Effector CD4-positive, alpha-beta T cell (primary cell): ENCODE results near the gene GRPEL2.
A peak's percentile ranks its signal among the peaks of the same experiment; 100 is the strongest.

Source experiments
- DNase-seq: peaks from one replicate; pipeline ENCODE4 v3.0.0-alpha.2; 2020

Gene GRPEL2

DNA sequence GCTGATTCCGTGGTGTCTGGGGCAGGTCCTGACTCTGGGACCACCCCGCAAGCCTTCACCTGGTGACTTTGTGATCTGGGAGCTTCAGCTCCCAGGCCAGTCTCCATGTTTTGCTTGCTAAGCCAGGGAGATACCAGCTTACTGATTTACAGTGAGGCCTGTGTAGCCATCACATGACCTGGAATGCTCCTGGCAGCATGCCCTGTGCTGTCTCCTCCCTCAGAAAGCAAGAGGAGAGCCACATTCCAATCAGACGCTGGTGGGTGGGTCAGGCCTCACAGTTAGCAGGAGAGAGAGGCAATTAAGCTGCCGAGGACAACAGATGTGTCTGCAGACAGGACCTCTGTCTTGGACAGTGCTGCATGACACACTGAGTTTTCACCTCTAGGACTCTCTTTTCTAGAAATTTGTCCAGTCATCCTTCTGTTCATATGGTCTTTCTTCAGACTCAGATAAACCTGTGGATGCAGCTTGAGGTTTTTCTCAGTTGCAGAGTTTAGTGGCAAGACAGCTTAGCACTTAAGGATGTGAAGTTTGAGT lies 24.4 kb upstream of the GRPEL2 start:
- DNase-seq: no peak

DNA sequence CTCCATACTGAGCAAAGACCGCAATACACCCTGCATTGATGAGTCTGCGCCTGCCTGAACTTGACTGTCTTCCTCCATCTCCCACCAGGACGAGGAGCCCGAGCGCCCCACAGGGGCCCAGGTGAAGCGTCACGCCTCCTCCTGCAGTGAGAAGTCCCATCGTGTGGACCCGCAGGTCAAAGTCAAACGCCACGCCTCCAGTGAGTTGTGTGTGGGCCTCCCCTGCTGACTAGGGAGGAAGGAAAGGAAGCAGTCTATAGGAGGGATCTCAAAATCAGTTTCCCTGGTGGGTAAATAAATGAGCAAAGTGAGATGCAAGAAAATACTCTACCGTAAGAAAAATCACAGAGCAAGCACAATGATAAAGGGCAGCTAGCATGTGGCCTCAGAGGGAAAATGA lies 22.8 kb upstream of the GRPEL2 start:
- DNase-seq: no peak

DNA sequence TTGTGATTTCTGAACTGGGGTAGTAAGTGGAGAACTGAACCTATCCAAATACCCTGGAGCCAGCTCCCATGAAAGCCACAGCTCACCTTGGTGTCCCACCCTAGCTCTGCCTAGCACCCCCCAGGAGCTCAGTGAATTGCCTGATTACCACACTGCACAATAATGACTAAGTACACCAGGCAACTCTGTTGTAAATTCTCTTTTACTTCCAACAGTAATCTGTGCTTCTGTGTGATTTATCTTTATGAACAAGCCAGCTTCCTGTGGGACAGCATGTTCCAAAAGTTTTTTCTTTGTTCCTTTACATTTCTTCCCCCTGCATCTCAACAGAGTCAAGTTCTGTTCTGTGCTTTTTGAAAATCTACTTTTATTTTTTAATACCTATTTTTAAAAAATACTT lies 22.1 kb upstream of the GRPEL2 start:
- no peak for DNase-seq

DNA sequence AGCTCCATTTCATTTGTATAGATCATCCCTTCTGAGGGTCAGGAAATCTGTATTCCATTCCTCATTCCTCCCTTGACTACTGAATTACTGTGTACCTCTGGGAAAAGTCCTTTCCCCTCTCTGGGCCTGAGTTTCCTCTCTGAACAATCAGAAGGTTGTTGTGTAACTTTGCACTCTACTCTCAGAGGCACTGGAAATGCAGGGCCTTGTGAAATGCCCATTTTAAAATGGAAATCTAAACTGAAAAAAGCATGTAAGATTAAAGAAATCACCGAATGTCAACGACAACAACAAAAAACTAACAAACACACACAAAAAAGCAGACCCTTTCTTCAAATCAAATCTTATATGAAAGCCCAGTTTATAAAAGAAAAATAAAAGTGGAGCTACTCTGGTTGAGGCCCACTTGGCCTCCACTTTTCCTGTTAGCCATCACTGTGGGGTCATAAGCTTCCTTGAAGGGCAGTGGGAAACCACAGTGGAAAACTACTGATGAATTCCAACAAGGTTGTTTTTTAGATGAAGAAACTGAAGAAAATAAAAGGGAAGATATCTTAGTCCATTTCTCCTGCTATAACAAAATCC lies 21.6 kb upstream of the GRPEL2 start:
- DNase-seq: no peak

DNA sequence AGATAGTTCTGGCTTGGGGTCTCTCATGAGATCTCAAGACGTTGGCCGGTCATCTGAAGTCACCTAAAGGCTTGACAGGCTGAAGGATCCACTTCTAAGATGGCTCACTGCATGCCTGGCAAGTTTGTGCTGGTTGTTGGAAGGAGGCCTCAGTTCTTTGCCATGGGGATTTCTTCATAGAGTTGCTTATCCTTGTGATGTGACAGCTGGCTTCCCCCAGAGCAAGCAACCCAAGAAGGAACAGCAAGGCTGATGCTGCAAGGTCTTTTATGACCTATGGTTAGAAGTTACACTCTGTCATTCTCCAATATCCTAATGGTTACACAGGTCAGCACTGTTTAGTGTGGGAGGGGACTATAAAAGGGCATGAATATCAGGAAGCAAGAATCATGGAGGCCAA lies 20.7 kb upstream of the GRPEL2 start:
- no peak for DNase-seq

DNA sequence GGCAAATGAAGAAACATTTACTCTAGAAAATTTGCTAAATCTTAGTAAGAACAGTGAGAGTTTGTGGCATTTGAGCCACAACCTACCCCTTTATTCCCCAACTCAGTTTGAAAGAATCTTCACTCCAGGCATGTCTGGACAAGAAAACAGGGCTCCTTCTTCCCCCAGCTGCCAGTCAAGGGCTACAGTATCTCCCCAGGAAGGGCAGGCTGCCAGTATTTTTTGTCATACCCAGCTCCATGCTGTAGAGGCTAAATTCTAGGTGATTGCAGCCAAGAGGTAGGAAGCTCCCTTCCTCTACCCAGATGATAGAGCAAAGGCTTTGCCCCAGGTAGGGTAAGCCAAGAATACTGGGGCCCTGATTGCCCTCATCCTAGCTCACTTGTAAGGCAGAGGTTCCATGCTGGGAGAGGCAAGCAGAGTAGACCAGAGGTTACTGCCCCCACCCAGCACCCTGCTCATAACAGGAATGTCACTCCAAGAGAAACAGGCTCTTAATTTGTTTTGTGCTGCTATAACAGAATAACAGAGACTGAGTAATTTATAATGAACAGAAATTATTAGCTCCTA lies 20.0 kb upstream of the GRPEL2 start:
- no peak for DNase-seq

DNA sequence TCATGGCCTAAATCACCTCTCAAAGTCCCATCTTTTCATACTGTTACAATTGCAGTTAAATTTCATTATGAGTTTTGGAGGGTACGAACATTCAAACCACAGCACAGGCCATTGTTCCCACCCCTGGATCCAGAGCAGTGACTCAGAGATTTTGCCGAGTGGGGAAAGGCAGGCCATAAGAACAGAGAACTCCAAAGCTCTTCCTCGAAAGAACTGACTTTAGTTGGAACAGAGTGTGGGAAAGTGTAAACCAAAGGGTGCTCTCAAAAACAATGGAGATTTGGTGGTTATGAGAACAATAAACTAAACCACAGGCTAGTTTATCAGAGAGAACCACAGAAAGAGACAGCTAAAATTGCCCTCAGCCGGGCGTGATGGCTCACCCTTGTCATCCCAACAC lies 19.4 kb upstream of the GRPEL2 start:
- DNase-seq: no peak

DNA sequence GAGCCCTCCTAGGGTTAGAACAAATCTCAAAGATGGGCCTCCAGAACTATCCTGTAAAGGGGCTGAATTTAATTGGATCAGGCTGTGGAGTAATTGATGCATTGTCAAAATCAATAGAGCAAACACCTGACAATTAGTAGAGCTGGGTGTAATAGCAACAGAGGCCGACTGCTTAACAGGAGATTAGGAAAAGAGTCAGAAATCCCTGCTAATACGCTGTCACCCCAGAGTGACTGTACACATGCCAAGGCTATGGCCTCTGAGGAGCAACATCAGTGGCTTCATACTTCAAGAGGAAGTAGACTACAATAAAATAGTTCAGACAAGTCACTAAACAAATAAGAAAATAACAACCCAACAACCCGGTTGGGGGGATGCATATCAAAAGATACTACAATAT lies 18.7 kb upstream of the GRPEL2 start:
- DNase-seq: no peak

DNA sequence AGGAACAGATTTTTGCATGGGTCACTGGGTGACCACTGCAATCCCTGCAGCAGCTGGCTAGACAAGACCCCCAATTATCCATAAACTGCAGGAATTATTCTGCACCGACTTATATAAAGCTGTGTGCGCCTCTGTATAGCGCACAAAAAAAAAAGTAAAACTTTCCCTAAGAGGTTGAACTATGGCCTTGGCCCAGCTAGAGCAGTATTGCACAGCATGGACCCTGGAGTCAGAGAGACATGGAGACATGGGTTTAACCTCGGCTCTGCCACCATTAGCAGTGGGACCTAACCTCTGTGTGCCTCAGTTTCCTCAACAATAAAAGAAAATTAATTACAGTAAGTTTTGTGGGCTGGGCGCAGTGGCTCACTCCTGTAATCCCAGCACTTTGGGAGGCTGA lies 17.1 kb upstream of the GRPEL2 start:
- DNase-seq: no peak

DNA sequence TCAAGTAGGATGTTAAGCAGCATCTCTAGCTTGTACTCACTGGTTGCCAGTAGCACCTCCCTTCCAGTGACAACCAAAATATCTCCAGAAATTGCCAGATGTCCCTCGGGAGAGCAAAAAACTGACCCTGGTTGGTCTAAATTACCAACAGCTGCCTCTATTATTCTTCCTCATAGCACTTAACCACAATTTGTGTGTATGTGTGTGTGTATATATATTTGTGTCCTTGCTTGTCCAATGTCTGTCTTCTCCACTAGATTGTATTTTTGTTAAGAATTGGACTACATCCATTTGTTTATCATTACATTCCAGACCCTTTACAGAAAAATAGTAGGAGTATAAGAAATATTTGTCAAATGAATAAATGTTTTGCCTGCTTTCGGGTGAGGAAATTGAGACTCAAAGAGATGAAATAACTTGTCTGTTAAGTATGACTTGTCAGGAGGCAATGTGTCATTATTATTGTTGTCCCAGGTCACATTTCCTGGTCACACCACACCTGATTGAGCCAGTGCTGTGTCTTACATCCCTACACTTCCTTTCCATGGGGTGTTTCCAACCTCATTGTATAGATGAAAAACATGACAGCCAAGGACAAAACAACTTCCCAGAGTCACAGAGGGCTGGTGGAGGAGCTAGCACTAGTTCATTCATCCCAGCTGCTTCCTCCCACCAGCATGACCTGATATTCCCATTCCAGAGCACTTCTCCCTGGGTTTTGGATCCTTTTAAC lies 11.4 kb upstream of the GRPEL2 start:
- no peak for DNase-seq

DNA sequence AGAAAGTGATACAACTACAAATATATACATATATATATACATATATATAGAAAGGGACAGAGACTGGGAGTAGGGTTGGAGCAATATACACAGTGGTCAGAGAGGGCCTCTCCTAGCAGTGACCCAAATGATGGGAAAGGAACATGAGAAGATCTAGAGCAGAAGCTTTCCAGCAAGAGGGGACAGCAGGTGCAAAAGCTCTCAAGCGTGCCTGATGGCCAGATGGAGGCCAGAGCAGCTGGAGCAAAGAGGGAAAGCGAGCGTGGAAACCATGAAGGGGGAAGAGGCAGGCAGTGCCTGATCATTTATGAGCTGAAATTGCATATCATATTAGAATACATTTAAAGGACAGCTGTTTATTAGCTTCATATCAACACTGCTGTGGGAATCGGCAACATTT lies 7.6 kb upstream of the GRPEL2 start:
- DNase-seq: no peak

DNA sequence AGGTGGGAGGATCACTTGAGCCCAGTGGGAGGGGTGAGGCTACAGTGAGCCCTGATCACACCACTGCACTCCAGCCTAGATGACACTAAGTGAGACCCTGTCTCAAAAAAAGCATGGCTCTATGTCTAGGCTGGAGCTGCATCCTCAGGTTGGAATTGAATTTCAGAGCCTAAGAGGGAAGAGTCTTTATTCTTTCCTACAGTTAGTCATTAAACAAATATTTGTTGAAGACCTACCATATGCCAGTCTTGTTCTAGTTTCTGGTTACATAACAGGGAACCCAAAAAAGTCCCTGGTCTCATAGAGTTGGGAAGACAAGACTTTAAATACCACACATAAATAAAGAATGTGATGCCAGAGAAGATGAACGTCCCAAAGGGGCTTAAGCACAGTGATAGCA lies 6.9 kb upstream of the GRPEL2 start:
- DNase-seq: no peak

DNA sequence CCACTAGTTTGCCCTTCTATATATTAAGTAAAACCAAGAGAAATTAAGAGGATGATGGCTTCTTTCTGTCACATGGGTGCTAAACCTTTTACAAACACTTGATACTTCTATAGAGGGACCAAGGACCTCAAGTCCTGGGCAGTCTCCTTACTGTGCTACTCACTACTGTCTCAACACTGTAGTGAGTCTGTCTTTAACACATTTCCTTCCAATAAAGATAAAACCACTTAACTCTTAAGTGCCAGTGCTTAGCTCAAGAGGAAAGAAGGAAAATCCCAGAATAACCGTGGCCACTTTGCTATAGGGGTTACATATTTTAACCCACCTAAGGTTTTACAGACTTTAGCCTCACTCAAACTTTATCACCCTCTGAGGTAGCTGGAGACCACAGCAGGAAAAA lies 4.4 kb upstream of the GRPEL2 start:
- DNase-seq: no peak

DNA sequence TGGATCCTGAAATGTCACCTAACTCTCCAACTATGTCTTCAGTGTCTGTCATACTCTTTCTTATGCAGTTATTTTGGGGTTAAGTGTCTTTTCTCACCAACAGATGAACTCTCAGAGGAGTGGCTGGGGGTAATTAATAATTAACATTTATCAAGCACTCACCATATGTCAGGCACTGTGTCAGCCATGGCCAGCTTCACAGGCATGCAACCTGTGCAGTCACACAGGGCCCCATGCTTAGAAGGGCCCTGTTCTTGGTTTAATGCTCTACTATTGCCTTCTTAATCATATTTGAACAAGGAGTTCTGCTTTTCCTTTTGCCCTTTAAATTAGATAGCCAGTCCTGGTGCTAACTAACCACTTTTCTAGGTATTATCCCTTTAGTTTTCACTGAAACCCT lies 3.4 kb upstream of the GRPEL2 start:
- DNase-seq: no peak

DNA sequence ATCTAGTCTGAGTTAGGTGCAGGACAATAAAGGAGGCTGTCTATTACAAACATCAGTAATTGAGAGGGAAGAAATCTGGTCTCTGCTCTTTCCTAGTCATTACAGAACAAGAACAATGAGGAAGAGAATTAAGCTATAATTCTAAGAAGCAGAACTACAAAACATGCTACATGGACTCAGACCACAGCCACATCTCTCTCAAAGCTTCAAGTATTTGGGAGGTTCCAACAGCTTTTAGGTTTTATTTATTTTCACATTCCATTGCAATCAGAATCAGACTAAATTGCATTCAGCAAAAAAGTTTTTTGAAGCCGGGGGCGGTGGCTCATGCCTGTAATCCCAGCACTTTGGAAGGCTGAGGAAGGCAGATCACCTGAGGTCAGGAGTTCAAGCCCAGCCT lies 1.1 kb upstream of the GRPEL2 start:
- no peak for DNase-seq

DNA sequence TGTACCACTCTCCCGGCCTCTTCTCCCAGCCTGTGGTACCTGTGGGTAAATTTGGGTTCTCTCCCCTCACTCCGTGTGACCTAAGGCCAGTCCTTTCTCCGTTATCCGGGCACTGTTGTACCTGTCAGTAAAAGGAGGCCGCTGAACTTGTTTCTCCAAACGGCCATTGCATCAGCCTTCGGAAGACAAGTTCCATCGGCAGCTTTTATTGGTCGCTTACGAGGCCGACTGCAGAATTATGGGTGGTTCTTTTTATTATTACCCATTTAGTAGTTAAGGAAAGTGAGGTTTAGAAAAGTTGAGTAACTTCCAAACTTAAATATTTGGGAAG lies 558 bp downstream of the GRPEL2 start:
- DNase-seq: no peak

DNA sequence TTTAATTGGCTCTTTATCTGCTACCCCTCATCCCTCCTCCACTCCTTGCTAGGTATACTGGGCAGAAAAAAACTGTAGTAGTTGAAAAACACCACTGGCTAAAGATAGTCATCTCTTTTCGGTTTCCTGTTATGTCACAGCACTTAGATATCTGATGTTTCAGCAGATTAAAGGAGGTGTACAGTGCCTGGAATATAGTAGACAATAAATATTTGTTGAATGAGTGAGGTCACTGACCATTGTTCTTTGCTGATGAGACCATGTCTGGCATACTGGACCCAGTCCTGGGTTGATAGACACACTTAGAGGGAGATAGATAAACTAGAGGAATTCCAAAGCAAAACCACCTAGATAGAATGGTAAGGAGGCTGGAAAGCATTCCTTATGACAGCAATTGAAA lies 3.2 kb downstream of the GRPEL2 start:
- DNase-seq: no peak

DNA sequence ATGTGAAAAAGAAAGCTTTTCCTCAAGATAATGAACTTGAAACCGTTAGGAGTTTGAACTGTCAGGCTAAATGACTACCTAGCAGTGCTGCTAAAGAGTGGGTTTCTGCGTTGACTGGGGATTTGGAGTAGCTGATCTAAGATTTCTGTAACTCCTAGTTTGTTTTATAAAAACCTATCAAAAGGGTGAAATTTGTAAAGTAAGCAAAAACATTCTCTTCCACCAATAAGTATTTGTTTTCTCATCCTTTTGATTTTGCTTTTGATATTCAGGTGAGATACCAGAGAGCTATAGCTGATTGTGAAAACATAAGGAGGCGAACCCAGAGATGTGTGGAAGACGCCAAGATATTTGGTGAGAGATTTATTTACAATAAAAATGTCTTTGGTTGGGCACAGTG lies 4.1 kb downstream of the GRPEL2 start:
- no peak for DNase-seq

DNA sequence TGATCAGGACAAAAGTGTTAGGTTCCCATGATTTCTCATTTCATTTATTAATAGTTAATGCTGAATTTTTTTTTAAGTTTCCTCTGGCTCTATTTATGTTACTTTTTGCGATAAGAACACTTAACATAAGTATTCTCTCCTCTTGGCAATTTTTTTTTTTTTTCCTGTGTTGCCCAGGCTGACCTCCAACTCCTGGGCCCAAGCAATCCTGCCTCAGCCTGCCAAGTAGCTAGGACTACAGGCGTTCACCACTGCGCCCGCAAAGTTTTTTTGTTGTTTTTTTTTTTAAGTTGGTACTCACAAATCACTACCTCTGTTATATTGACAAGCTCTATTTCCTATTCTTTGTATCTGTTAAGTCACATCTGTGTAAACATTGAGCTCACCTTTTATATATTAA lies 6.9 kb downstream of the GRPEL2 start:
- no peak for DNase-seq

DNA sequence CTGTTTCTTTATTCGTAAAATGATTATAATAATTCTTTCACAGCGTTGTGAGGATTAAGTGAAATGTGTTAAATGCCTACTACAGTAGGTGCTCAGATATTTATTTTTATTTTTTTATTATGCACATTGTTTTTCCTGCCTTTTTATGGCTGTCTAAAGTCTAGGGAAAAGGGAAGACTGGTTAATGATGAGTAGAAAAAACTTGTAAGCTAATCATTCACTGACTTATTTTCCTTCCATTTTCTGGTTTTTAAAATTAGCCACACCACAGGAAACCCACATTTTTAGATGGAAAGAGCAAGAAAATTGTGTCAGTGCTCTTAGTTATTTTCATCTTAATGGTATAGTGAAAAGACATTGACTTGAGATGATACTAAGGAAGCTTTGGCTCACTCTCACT lies 8.6 kb downstream of the GRPEL2 start:
- no peak for DNase-seq

DNA sequence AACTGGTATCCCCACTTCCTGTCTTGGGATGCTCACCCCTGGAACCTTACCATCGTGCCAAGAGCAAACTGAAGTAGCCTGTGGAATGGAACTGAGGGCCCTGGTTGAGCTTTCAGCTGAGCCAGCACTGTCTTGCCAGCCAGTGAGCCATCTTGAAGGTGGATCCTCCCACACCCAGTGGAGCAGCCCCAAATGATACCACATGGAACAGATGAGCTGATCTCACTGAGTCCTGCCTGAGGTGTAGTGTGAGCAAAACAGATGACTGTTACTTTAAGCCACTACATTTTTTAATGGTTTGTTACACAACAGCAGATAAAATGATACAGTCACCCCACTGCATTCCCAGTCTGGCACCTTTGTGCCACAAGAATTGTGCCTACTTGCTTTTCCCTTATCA lies 10.4 kb downstream of the GRPEL2 start:
- no peak for DNase-seq

DNA sequence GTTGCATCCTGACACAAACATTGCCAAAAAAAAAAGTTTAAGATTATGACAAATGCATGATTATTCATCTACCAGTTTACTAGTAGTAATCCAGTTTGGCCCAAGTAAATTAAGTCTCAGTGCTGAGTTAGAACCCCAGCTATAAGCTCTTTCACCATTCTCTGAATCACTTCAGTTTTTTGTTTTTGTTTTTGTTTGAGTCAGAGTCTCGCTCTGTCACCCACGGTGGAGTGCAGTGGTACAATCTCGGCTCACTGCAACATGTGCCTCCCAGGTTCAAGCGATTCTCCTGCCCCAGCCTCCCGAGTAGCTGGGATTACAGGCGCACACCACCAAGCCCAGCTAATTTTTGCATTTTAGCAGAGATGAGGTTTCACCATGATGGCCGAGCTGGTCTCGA lies 11.1 kb downstream of the GRPEL2 start:
- no peak for DNase-seq

DNA sequence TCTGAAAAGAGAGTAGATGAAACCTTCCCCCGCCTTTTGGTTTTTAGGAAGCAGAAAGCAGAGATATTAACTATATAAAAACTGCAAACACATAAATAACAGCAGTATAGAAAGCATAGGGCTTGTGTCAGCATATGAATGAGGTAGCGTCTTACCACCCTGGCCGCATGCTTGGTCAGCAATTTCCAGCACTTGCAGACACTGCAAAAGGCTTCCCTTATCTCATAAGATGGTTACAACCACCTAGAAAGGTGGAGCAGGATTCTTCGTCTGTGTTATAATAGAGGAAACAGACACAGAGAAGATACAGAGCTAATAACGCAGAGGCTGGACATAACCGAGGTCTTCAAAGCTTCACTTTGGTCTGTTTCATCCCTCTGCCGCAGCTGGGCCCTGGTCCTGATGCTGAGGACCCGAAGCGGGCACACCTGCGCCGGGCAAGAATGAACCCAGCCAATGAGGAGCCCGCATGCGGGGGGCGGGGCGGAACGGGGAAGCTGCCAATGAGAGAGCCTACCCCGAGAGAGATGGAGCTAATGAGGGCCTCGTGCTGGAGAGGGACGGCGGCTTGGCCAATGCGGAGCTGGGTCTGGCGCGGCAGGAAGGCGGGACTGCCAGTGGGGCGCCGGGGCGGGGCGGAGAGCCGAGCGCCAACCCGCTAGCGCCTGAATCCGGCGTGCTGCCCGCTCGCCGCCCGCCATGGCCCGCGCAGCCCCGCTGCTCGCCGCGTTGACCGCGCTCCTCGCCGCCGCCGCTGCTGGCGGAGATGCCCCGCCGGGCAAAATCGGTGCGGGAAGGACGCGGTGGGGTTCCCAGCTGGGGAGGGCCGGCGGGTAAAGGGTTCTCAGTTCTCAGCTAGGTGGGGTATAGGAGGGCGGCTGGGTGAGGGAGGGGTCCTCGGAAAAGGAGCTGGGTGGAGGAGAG lies 12.3 kb downstream of the GRPEL2 start, which contains the start of gene PCYOX1L:
Gene PCYOX1L, plus strand, starts transcription at position 677 of the 924 bp plus-strand sequence. Its CDS starts 23 bp downstream, at position 700.
- DNase-seq: peak; percentile 92
